H1 (cell line): Measurements from ENCODE around the gene CROT. TPM values are rescaled to one million over a fixed set of nuclear protein-coding genes. Genes with fewer than 3 reads are reported as not detected.

Source experiments
- CTCF ChIA-PET: fragments of 300-600 bp; sonication (Branson Sonifier 250); formaldehyde crosslinking; loops from one replicate; lab custom pipeline; 2021; ENCODE audit not compliant: partially characterized antibody; lab: Charles Lee
- POLR2A ChIA-PET: fragments of 300-600 bp; sonication (Branson Sonifier 250); formaldehyde crosslinking; loops from one replicate; lab custom pipeline; 2021; ENCODE audit warnings: inconsistent platforms; ENCODE audit not compliant: partially characterized antibody; lab: Charles Lee
- DNase-seq, 2 experiments: peaks; one replicate each; pipeline versions ENCODE4 v3.0.0 to v3.0.0-alpha.2; 2010 to 2022; ENCODE audit warnings: low spot score in 2 of 2, low read depth in 1 of 2, mixed read lengths in 1 of 2
- FAIRE-seq: peaks from 2 replicates; lab custom pipeline; 2011; peaks lifted over from hg19 to GRCh38; lab: Jason Lieb, UNC
- H2AFZ ChIP-seq: 2 replicates; pipeline ENCODE4 v1.8.1; 2012; ENCODE audit warnings: low read length, inconsistent platforms
- H2AK5ac ChIP-seq: 2 replicates; pipeline ENCODE4 v1.6.1; 2013; ENCODE audit warnings: low read depth, low read length
- H2BK120ac ChIP-seq: replicated peaks from 2 replicates; pipeline ENCODE3; 2013; ENCODE audit warnings: low read depth, low read length, inconsistent platforms
- H2BK12ac ChIP-seq: 2 replicates; pipeline ENCODE4 v1.6.1; 2013; ENCODE audit warnings: low read depth, low read length
- H2BK15ac ChIP-seq: 2 replicates; pipeline ENCODE4 v1.6.1; 2013; ENCODE audit warnings: low read length
- H2BK20ac ChIP-seq: 2 replicates; pipeline ENCODE4 v1.6.1; 2013; ENCODE audit warnings: low read length
- H2BK5ac ChIP-seq: 2 replicates; pipeline ENCODE4 v1.6.1; 2013; ENCODE audit warnings: low read depth, low read length
- H3K14ac ChIP-seq: 2 replicates; pipeline ENCODE4 v1.6.1; 2013; ENCODE audit warnings: inconsistent platforms; ENCODE audit not compliant: insufficient read length
- H3K18ac ChIP-seq: 2 replicates; pipeline ENCODE4 v1.6.1; 2013; ENCODE audit warnings: low read length; ENCODE audit errors: extremely low read depth
- H3K23ac ChIP-seq: 2 replicates; pipeline ENCODE4 v1.6.1; 2013; ENCODE audit warnings: inconsistent platforms; ENCODE audit not compliant: insufficient read length
- H3K23me2 ChIP-seq: 2 replicates; pipeline ENCODE4 v1.6.1; 2013; ENCODE audit warnings: low read depth, low read length
- H3K27ac ChIP-seq: 2 replicates; pipeline ENCODE4 v1.6.1; 2011; ENCODE audit warnings: low read depth, low read length, inconsistent platforms
- H3K27me3 ChIP-seq, 4 experiments: replicated peaks in 1 of 4; 1 replicate in 1 of 4; 2 replicates in 3 of 4; pipeline versions ENCODE4 v1.6.1 to v1.8.1; 2011 to 2013; ENCODE audit warnings: low read length in 3 of 4, mild to moderate bottlenecking in 3 of 4, inconsistent platforms in 2 of 4, mixed read lengths in 2 of 4, moderate library complexity in 1 of 4; ENCODE audit not compliant: control insufficient read depth in 3 of 4, insufficient read depth in 3 of 4; ENCODE audit errors: extremely low read depth in 1 of 4
- H3K36me3 ChIP-seq, 4 experiments: 2 replicates each; pipeline versions ENCODE4 v1.6.1 to v1.8.1; 2011 to 2013; ENCODE audit warnings: mild to moderate bottlenecking in 4 of 4, low read length in 3 of 4, moderate library complexity in 2 of 4, control low read depth in 1 of 4, inconsistent platforms in 1 of 4; ENCODE audit not compliant: insufficient read depth in 4 of 4, control insufficient read depth in 2 of 4
- H3K4ac ChIP-seq: replicated peaks from 2 replicates; pipeline ENCODE3; 2013; ENCODE audit warnings: low read length, low read depth, mixed read lengths, inconsistent platforms; ENCODE audit not compliant: insufficient read length
- H3K4me1 ChIP-seq, 4 experiments: replicated peaks in 1 of 4; 1 replicate in 1 of 4; 2 replicates in 3 of 4; pipeline versions ENCODE4 v1.6.1 to v1.8.1; 2011 to 2013; ENCODE audit warnings: low read length in 3 of 4, inconsistent platforms in 2 of 4, mixed read lengths in 1 of 4; ENCODE audit not compliant: insufficient read depth in 4 of 4, control insufficient read depth in 3 of 4
- H3K4me2 ChIP-seq, 2 experiments: 2 replicates each; pipeline versions ENCODE4 v1.6.1 to v1.8.1; 2011 to 2013; ENCODE audit warnings: low read depth in 2 of 2, low read length in 2 of 2, control low read depth in 1 of 2, inconsistent platforms in 1 of 2, mild to moderate bottlenecking in 1 of 2; ENCODE audit not compliant: insufficient read depth in 1 of 2
- H3K4me3 ChIP-seq, 4 experiments: fragments of 200-600, 300-600 bp in 1 of 4; sonication (generic), shearing (Covaris generic), sonication (Bioruptor Twin) in 1 of 4; 2 replicates each; pipeline versions ENCODE4 v1.5.1 to v1.8.1; 2011 to 2016; ENCODE audit warnings: low read length in 4 of 4, low read depth in 3 of 4, control low read depth in 2 of 4, inconsistent platforms in 2 of 4, mild to moderate bottlenecking in 2 of 4, mixed read lengths in 1 of 4, moderate library complexity in 1 of 4; ENCODE audit not compliant: insufficient read depth in 2 of 4; ENCODE audit errors: extremely low read depth in 1 of 4
- H3K56ac ChIP-seq: replicated peaks from 2 replicates; pipeline ENCODE3; 2013; ENCODE audit warnings: low read depth, mild to moderate bottlenecking, mixed read lengths, low read length, inconsistent platforms; ENCODE audit not compliant: insufficient read length
- H3K79me1 ChIP-seq: 2 replicates; pipeline ENCODE4 v1.6.1; 2013; ENCODE audit warnings: low read depth, low read length, control low read depth
- H3K79me2 ChIP-seq, 2 experiments: 2 replicates each; pipeline versions ENCODE4 v1.6.1 to v1.8.1; 2012 to 2013; ENCODE audit warnings: low read length in 2 of 2, mild to moderate bottlenecking in 2 of 2, inconsistent platforms in 1 of 2; ENCODE audit not compliant: insufficient read depth in 2 of 2, control insufficient read depth in 1 of 2
- H3K9ac ChIP-seq, 4 experiments: replicated peaks in 1 of 4; 1 replicate in 1 of 4; 2 replicates in 3 of 4; pipeline versions ENCODE4 v1.6.1 to v1.8.1; 2011 to 2013; ENCODE audit warnings: low read depth in 3 of 4, low read length in 3 of 4, control low read depth in 2 of 4, mild to moderate bottlenecking in 2 of 4, moderate library complexity in 2 of 4, inconsistent platforms in 1 of 4; ENCODE audit errors: extremely low read depth in 1 of 4
- H3K9me3 ChIP-seq, 2 experiments: 2 replicates each; pipeline versions ENCODE4 v1.6.1 to v1.8.1; 2012 to 2013; ENCODE audit warnings: mild to moderate bottlenecking in 2 of 2, moderate library complexity in 2 of 2, control low read depth in 1 of 2, inconsistent platforms in 1 of 2, low read depth in 1 of 2, low read length in 1 of 2, mixed read lengths in 1 of 2; ENCODE audit not compliant: insufficient read depth in 2 of 2
- H4K20me1 ChIP-seq, 2 experiments: replicated peaks in 1 of 2; 2 replicates each; pipeline versions ENCODE3 to v1.8.1; 2011 to 2013; ENCODE audit warnings: inconsistent platforms in 2 of 2, low read length in 2 of 2, mild to moderate bottlenecking in 1 of 2; ENCODE audit not compliant: insufficient read depth in 2 of 2, control insufficient read depth in 1 of 2
- H4K5ac ChIP-seq: 2 replicates; pipeline ENCODE4 v1.6.1; 2013; ENCODE audit warnings: low read length, low read depth, mixed read lengths, inconsistent platforms; ENCODE audit not compliant: insufficient read length
- H4K8ac ChIP-seq: 2 replicates; pipeline ENCODE4 v1.8.0; 2013; ENCODE audit warnings: mild to moderate bottlenecking, moderate library complexity, low read length, inconsistent platforms; ENCODE audit not compliant: insufficient read depth; ENCODE audit errors: extremely low read depth
- H4K91ac ChIP-seq: replicated peaks from 2 replicates; pipeline ENCODE3; 2013; ENCODE audit warnings: low read length, mixed read lengths, inconsistent platforms; ENCODE audit not compliant: insufficient read length
- CBX8 ChIP-seq: fragments of 300-800, 300-1000 bp; sonication (generic); IDR thresholded peaks from 2 replicates; pipeline ENCODE4 v1.7.1; 2016; ENCODE audit warnings: low read depth, low read length, borderline replicate concordance
- EGR1 ChIP-seq: IDR thresholded peaks from 2 replicates; pipeline ENCODE4 v1.6.1; 2011; ENCODE audit warnings: low read depth, low read length, borderline replicate concordance
- EP300 ChIP-seq, 2 experiments: IDR thresholded peaks; 1 replicate in 1 of 2; 2 replicates in 1 of 2; pipeline ENCODE4 v1.6.1; 2011 to 2012; ENCODE audit warnings: low read depth in 2 of 2, low read length in 2 of 2, mild to moderate bottlenecking in 2 of 2, borderline replicate concordance in 1 of 2, inconsistent platforms in 1 of 2, moderate library complexity in 1 of 2
- NANOG ChIP-seq: IDR thresholded peaks from 2 replicates; pipeline ENCODE4 v1.6.1; 2011; ENCODE audit warnings: low read length, low read depth, mild to moderate bottlenecking, inconsistent platforms; ENCODE audit not compliant: insufficient read depth, poor library complexity, severe bottlenecking
- POLR2A ChIP-seq, 2 experiments: IDR thresholded peaks; 1 replicate in 1 of 2; 2 replicates in 1 of 2; pipeline ENCODE4 v1.6.1; 2011; ENCODE audit warnings: low read depth in 2 of 2, low read length in 2 of 2, mild to moderate bottlenecking in 2 of 2; ENCODE audit errors: control extremely low read depth in 1 of 2
- RAD21 ChIP-seq, 2 experiments: IDR thresholded peaks in 1 of 2; conservative IDR thresholded peaks in 1 of 2; 2 replicates each; pipeline ENCODE4 v1.6.1; 2011; ENCODE audit warnings: low read depth in 2 of 2, low read length in 2 of 2, improper control_type of control experiment in 1 of 2, inconsistent platforms in 1 of 2, mild to moderate bottlenecking in 1 of 2, moderate library complexity in 1 of 2
- RFX5 ChIP-seq: IDR thresholded peaks from 2 replicates; pipeline ENCODE4 v1.6.1; 2011; ENCODE audit warnings: low read depth, low read length, improper control_type of control experiment, borderline replicate concordance
- SP2 ChIP-seq: IDR thresholded peaks from 2 replicates; pipeline ENCODE4 v1.6.1; 2012; ENCODE audit warnings: mild to moderate bottlenecking, low read length, inconsistent platforms
- SP4 ChIP-seq: IDR thresholded peaks from 2 replicates; pipeline ENCODE4 v1.6.1; 2012; ENCODE audit warnings: low read length, inconsistent platforms
- TCF12 ChIP-seq: IDR thresholded peaks from 2 replicates; pipeline ENCODE4 v1.6.1; 2011; ENCODE audit warnings: low read depth, mild to moderate bottlenecking, low read length
- WGBS, 2 experiments: shearing (Covaris generic) in 1 of 2; methylation state at CpG; one replicate each; pipeline versions ENCODE4 v1.1.6 to v1.1.7; 2013 to 2015; ENCODE audit warnings: low lambda C conversion rate in 2 of 2, mixed read lengths in 2 of 2, inconsistent platforms in 1 of 2, low coverage in 1 of 2, missing lambda C conversion rate in 1 of 2; ENCODE audit not compliant: insufficient replicate concordance in 2 of 2, insufficient coverage in 1 of 2, insufficient read length in 1 of 2; ENCODE audit errors: extremely low coverage in 1 of 2, missing lambda C conversion rate in 1 of 2; 5-methylcytosine and 5-hydroxymethylcytosine counted together
- polyA plus RNA-seq, 7 experiments: library from polyadenylated mRNA; depleted of rRNA in 3 of 7; stranded (reverse) in 5 of 7; unstranded in 2 of 7; fragments of >200 nt in 5 of 7; fragments of 200-250 nt in 2 of 7; gene quantifications; 1 replicate in 5 of 7; 2 replicates in 1 of 7; 4 replicates in 1 of 7; pipeline versions ENCODE4 v1.2.1 to v1.2.3, GENCODE V29; 2011 to 2013; ENCODE audit warnings: missing spikeins in 2 of 7, mixed read lengths in 2 of 7
- total RNA-seq: library from RNA; stranded (reverse); fragmentation: NEBNext Ultra II Directional; extraction: Animal tissue kit (Norgen Biotek cat#: 25700); gene quantifications from 2 replicates; pipeline ENCODE4 v1.2.1, GENCODE V29; 2021

The CROT gene
- total and polyA plus RNA-seq, 2 of the 8 experiments (the other 6 are each of a cell fraction or from before 2014, with no cell fraction given): 2.2 to 5.6 TPM

- H3K4ac ChIP-seq: no peak overlapping the region
- H3K9me3 ChIP-seq: no peaks in the 10 kb centered on the region
- no peak overlapping the region for H3K9ac ChIP-seq
- no peaks in the 10 kb centered on the region for H3K23me2 ChIP-seq
- no peak overlapping the region for H2BK5ac ChIP-seq
- H3K56ac ChIP-seq: no peak overlapping the region
- H2BK120ac ChIP-seq: no peak overlapping the region
- H2BK15ac ChIP-seq: no peak overlapping the region
- no peak overlapping the region for H2BK12ac ChIP-seq
- H2AK5ac ChIP-seq: no peak overlapping the region
- CTCF ChIA-PET: interaction anchor here (0.9 to 1.0 kb wide), 2 partner anchors 31 to 99 kb away, joined by 3 read pairs; no protein-coding TSS in a partner anchor
- no peaks in the 10 kb centered on the region for H3K36me3 ChIP-seq
- no peak overlapping the region for H2AFZ ChIP-seq
- POLR2A ChIA-PET: no interaction called here
- no peak overlapping the region for H3K18ac ChIP-seq
- H4K20me1 ChIP-seq: no peaks in the 10 kb centered on the region
- no peak for DNase-seq
- FAIRE-seq: no peak
- H4K91ac ChIP-seq: no peak overlapping the region
- H4K8ac ChIP-seq: no peak overlapping the region
- no peak overlapping the region for H3K23ac ChIP-seq
- WGBS, 2 experiments: 85% methylated on average over 4 of the region's 4 CpGs; no CpG with 5 or more reads in 1 of the 2 experiments
- no peaks in the 10 kb centered on the region for H3K79me2 ChIP-seq
- no peaks in the 10 kb centered on the region for H3K4me1 ChIP-seq
- H3K27ac ChIP-seq: no peak overlapping the region
- no peaks in the 10 kb centered on the region for H3K27me3 ChIP-seq
- no peak overlapping the region for H3K4me2 ChIP-seq
- H3K14ac ChIP-seq: no peak overlapping the region
- no peak overlapping the region for H4K5ac ChIP-seq
- TF ChIP-seq NANOG: no peak
- no peak for TF ChIP-seq RAD21 (IDR thresholded peaks at IDR 0.05 in 1 of 2, conservative IDR thresholded peaks at IDR 0.05 in 1 of 2; ENCODE audit: low read depth in 2 of 2, low read length in 2 of 2)
- no peak for TF ChIP-seq POLR2A (IDR thresholded peaks at IDR 0.05; ENCODE audit: control extremely low read depth in 1 of 2, low read depth in 2 of 2, low read length in 2 of 2)
- TF ChIP-seq SP2: no peak
- TF ChIP-seq CBX8: no peak
- TF ChIP-seq TCF12: no peak
- no peak for TF ChIP-seq EP300 (IDR thresholded peaks at IDR 0.05; ENCODE audit: borderline replicate concordance in 1 of 2, low read depth in 2 of 2, low read length in 2 of 2)
- TF ChIP-seq EGR1: no peak
- TF ChIP-seq SP4: no peak
- no peak for TF ChIP-seq RFX5
- H2BK20ac ChIP-seq: no peak overlapping the region
- H3K4me3 ChIP-seq: no peak overlapping the region
- no peaks in the 10 kb centered on the region for H3K79me1 ChIP-seq
Measured at GRCh38 chr7:87445897-87446296, 100.4 kb downstream of the CROT start.
